Stimulated activated naive CD4-positive, alpha-beta T cell (primary cell): ENCODE results near the gene PRKCE.

Experiments
- DNase-seq, 6 experiments: peaks; one replicate each; lab custom pipeline; 2025; lab: John Stamatoyannopoulos, UW

The PRKCE gene

GRCh38 chr2:46170026-46170425 lies 518.6 kb downstream of the PRKCE start:
- no peak for DNase-seq

GRCh38 chr2:46170611-46171350 lies 519.3 kb downstream of the PRKCE start:
- DNase-seq: no peak

DNA sequence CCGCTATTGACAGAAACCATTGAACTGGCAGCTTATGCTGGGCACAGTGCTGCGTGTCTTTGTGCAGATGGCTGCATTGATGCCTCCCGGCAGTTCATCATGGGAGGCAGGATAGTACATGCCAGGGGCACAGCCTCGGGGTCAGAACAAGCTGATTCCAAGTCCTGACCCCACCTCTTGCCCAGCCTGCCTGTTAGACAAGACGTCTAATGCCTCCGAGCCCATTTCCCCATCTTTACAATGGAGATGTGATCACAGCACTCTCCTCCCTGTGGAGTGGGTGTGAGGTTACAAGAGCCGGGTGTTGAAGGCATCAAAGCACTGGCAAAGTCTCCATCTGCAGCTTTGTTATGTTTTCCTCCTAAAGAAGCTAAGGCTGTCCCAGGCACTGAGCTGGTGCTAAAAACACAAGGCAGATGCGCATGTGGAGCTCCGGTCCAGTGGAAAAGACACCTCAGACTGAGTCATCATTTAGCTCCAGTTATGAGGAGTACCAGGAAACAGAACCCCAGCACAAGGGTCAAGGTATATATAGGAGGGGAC lies 520.0 kb downstream of the PRKCE start:
- no peak for DNase-seq

GRCh38 chr2:46171996-46172546 lies 520.6 kb downstream of the PRKCE start:
- DNase-seq: no peak

DNA sequence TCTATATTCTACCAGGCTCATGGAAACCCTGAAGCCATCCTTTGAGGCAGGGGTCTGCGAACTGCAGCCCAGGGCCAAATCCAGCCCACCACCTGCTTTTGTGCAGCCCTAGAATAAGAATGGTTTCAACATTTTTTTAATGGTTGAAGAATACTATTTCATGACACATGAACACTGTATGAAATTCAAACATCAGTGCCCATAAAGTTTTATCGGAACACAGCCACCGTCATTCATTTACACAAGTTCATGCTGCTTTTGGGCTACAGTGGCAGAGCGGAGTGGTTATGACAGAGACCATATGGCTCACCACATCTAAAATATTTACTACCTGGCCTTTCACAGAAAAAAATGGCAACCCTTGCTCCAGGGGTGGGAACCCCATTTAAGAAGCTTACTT lies 521.6 kb downstream of the PRKCE start:
- no peak for DNase-seq

DNA sequence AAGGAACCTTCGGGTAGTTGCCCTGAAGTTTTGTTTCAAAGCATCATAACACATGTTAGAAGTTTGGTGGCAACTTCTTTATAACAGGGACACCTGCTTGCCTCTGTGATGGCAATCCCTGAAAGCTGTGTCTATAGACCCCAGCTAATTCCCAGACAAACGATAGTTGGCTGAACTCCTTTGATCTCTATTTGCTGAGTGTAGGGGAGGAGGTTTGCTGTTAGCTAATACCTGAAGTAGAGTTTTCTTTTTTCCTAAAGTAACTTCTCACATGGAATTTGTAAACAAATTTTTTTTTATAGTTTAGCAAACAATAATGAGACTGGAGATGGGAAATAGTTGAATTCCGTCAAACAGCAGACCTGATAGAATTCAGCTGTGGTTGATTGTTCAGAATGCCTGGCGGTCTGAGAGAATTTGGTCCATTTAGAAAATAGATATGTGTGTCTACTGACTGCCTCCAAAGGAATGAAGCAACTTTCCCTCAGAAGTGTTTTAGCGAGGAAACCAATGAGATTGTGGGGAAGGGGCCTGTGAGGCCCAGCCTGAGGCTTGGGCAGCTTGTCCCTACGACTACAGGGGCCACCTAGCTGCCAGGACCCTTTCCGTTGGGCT lies 522.3 kb downstream of the PRKCE start:
- no peak for DNase-seq

DNA sequence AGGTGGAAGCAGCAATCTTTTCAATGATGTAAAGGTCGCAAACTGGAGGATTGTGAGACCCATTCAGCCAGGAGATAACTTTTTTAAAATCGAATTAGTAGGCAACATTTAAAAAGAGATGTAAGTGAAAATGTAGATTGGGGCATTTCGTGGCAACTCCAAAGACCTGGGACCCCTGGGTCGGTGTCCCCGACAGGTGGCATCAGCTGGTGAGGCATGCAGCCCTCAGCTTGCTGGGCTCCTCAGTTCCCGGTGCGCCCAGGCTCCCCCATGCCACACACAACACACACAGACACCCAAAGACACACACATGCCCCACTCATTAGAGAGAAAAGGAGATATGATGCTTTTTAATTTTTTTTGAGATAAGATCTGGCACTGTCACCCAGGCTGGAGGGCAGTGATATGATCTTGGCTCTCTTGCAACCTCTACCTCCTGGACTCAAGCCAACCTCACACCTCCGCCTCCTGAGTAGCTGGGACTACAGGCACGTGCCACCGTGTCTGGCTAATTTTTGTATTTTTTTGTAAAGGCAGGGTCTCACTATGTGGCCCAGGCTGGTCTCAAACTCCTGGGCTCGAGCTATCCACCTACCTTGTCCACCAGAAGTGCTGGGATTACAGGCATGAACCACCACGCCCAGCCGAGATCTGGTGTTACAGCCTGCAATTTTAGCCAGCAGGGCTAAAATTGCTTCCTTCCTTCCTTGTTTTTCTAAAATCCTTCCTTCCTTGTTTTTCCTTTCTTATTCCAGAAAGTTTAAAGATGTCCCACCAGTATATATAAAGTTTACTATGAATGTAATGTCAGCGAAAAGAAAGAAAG lies 523.1 kb downstream of the PRKCE start:
- DNase-seq: no peak

- no peak for DNase-seq
Observed at GRCh38 chr2:46175419-46175818, 523.9 kb downstream of the PRKCE start.

- DNase-seq: no peak
Observed at GRCh38 chr2:46177461-46178089, 526.1 kb downstream of the PRKCE start.

DNA sequence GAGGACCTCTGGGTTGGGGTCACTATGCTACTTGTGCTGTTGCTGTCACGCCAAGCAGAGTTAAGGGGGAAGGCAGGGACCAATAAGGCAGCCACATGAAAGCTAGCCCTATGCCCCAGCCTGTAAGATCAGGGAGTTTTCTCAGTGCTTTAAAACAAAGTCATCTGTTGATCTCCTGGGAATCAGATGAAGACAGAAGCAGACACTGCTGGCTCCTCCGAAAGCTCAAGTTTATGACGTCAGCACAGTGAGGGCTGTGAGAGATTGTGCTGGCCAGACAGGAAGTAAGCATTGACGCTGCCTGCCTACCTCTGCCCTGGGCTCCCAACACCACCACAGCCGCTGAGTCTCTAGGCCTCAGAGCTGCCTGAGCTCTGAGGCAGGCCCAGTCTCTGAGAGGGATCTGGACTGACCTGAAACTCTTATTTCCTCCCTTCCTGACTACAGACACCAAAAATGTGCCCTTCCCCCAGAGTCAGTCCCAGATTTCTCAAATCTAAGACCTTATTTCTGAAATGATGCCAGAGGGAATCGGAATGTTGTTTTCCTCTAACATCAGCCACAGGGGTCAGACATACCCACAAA lies 527.7 kb downstream of the PRKCE start:
- peak; percentile 24 to 65 (median 40) for DNase-seq

DNA sequence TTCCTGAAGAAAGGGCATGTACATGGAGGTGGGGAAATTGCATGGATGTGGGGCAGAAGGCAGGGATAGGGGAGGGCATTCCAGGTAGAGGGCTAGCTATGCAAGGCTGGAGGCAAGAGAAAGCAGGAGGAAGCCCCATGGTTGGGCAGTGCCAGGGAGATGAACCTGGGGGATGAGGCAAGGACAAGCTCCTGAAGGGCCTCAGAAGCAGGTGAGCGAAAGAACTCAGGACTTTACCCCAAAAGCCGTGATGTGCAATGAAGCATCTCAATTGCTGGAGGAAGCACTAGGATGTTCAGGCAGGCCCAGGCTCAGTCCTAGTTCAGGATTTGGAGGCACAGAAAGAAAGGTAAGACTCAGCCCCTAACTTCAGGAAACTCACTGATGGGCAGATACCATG lies 528.7 kb downstream of the PRKCE start:
- no peak for DNase-seq

DNA sequence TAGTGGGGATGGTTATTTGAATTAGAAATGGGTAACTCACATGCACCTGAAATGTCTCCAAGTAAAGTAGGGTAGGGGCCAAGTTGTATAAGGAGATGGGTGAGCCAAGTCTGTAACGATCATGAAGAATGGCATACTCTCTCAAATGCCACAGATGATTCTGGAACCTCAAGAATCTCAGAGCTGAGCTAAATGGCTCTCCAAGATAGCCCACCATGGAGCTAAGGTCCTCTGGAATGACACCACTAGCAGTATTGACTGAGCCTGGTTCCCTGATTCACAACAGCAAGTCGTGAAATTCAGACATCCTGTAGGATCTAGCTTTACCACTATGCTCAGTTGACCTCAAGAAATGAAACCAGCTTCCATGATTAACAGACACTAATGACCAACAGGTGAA lies 529.8 kb downstream of the PRKCE start:
- no peak for DNase-seq

- DNase-seq: no peak
Observed at GRCh38 chr2:46181789-46182530, 530.5 kb downstream of the PRKCE start.

DNA sequence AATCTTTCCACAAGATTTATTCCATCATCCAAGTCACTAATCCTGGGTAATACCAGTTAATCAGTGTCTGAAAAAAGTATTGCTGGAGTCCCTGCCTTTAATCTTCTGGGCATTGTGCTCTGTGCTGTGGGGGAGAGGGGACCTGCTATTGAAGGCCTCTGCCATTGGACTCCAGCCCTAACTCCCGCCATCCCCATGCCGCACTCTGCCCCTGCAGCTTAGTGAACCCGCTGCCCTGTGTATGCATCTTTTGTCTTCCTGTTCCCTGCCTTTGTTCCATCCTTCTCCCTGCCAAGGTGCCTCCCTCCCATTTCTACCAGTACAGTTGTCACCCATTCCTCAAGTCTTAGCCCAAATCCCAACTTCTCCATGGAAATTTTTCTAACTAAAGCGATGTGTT lies 532.0 kb downstream of the PRKCE start:
- DNase-seq: no peak

DNA sequence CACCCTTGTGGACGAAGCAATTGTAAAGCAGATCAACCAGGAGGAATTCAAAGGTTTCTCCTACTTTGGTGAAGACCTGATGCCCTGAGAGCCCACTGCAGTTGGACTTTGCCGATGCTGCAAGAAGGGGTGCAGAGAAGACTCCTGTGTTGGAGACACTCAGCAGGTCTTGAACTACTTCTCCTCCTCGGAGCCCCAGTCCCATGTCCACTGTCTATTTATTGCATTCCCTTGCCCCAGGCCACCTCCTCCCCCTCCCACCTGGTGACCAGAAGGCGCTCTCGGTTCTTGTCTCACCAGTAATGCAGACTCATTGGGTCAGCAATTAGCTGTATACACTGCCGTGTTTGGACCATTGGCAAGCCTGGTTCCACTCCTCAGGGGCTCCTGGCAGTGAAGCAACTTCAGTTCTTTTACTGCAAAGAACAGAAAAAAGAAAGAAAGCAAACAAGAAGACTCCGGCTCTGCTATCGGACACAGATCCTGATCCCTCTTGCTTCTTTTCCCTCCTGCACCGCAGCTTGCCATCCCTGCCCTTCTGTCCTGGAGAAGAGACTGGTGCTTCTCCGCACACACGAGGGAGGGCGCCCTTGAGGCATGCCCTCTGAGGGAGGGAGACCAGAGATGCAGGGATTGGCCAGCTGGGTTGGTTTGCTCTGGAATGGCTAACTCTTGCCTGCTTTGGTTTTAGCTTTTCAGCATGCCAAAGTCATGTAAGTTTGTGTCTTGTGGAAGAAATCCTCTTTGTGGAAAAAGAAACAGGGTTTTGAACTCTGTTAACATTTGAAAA lies 533.5 kb downstream of the PRKCE start:
- no peak for DNase-seq

DNA sequence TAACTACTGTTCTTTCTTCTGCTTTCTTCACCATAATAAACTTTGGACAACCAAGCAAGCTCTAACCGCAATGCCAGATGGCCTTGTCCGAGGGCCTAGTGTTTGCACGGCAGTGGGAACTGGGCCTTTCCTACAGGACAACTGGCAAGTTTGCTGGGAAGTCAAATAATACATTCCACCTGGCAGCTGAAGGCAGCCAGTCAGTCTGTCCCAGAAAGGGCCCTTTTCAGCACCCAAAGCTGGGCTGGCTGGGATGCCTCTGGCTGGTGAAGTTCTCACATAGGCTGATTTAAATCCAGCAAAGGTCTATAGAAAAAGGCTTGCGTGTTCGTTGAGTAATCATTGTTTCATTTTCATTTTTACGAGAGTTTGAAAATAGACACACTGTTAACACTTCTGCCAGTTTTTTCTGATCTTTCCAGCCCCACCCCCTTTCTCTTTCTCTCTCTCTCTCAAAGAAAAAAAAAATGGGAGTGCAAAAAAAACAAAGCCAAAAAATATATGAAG lies 535.7 kb downstream of the PRKCE start:
- peak in 2 of 6 experiments; percentile 4 to 14 for DNase-seq

GRCh38 chr2:46188041-46188716 lies 536.7 kb downstream of the PRKCE start:
- no peak for DNase-seq

GRCh38 chr2:46193356-46193755 lies 541.9 kb downstream of the PRKCE start:
- DNase-seq: no peak

GRCh38 chr2:46193855-46194254 lies 542.4 kb downstream of the PRKCE start:
- no peak for DNase-seq
